Left renal cortex interstitium (tissue), 4 donors: ENCODE data around the gene DCAF16. TPM values are rescaled to one million over a fixed set of nuclear protein-coding genes. Genes with fewer than 3 reads are reported as not detected.
"Not testable (repeated sequence)": the region's sequence is repeated elsewhere in the genome, so short reads cannot be mapped to it uniquely, and the experiment has no call there.

ENCODE experiments used
- DNase-seq, 4 donors: peaks; one replicate each; pipeline ENCODE4 v3.0.0-alpha.2; 2013; ENCODE audit warnings: low read depth in 4 of 4, low spot score in 2 of 4, missing footprints in 1 of 4
- polyA plus RNA-seq, 4 donors: library from polyadenylated mRNA; unstranded; fragments of 120-200 nt; gene quantifications; one replicate each; pipeline ENCODE4 v1.2.1, GENCODE V29; 2013; ENCODE audit not compliant: insufficient read length in 4 of 4

The DCAF16 gene
- polyA plus RNA-seq = 10 to 100 TPM; 39.9 to 74.4 (median 58.1) TPM

- DNase-seq = peak; percentile 97 to 99 (median 98)
Measured at GRCh38 chr4:17810260-17811077, at the start of gene DCAF16, which contains the start of gene NCAPG. Gene DCAF16, minus strand, starts transcription at chr4:17810757. Its CDS starts 6,616 bp downstream, at chr4:17804141. Gene NCAPG, plus strand, starts transcription at chr4:17810979. Its CDS starts 99 bp downstream, at chr4:17811078.

- DNase-seq = no peak
Measured at GRCh38 chr4:17859793-17860406, 49.3 kb upstream of the DCAF16 start.

- DNase-seq = no peak
Measured at GRCh38 chr4:17854036-17854435, 43.5 kb upstream of the DCAF16 start.

GRCh38 chr4:17851959-17852358, 41.4 kb upstream of the DCAF16 start:
- peak in 1 of 4 donors; percentile 8 for DNase-seq

- DNase-seq = not testable (repeated sequence)
Measured at GRCh38 chr4:17850295-17850694, 39.7 kb upstream of the DCAF16 start.

GRCh38 chr4:17846266-17846665, 35.7 kb upstream of the DCAF16 start:
- no peak for DNase-seq

GRCh38 chr4:17823871-17824669, 13.5 kb upstream of the DCAF16 start:
- no peak for DNase-seq

- peak in 1 of 4 donors; percentile 49 for DNase-seq
Measured at GRCh38 chr4:17817027-17817426, 6.5 kb upstream of the DCAF16 start.

- no peak for DNase-seq
Measured at GRCh38 chr4:17816142-17816541, 5.6 kb upstream of the DCAF16 start.

GRCh38 chr4:17814140-17814539, 3.6 kb upstream of the DCAF16 start:
- no peak for DNase-seq

- no peak for DNase-seq
Measured at GRCh38 chr4:17812801-17813200, 2.2 kb upstream of the DCAF16 start.

GRCh38 chr4:17812125-17812524, 1.6 kb upstream of the DCAF16 start:
- no peak for DNase-seq

- DNase-seq = no peak
Measured at GRCh38 chr4:17811078-17811603, 584 bp upstream of the DCAF16 start.

- no peak for DNase-seq
Measured at GRCh38 chr4:17809667-17810066, 890 bp downstream of the DCAF16 start.

- DNase-seq = no peak
Measured at GRCh38 chr4:17807446-17807845, 3.1 kb downstream of the DCAF16 start.

GRCh38 chr4:17805580-17806155, 4.9 kb downstream of the DCAF16 start:
- DNase-seq = no peak

- no peak for DNase-seq
Measured at GRCh38 chr4:17797808-17798207, 12.7 kb downstream of the DCAF16 start.

- no peak for DNase-seq
Measured at GRCh38 chr4:17794730-17795129, 15.8 kb downstream of the DCAF16 start.

- no peak for DNase-seq
Measured at GRCh38 chr4:17788956-17789355, 21.6 kb downstream of the DCAF16 start.

- DNase-seq = no peak
Measured at GRCh38 chr4:17787315-17787714, 23.2 kb downstream of the DCAF16 start.
